Activated CD4-positive, alpha-beta T cell treated with anti-CD3 and anti-CD28 coated beads, Interleukin-2, Interleukin-4, amounts not matched to agents 100 ng/mL and 50 ng/mL, durations not matched to agents 16 hours and 8 hours (primary cell): ENCODE measurements around the gene SUCLA2.
"Not testable (repeated sequence)": the region's sequence is repeated elsewhere in the genome, so short reads cannot be mapped to it uniquely, and the experiment has no call there.

Experiments
- DNase-seq: peaks from one replicate; pipeline ENCODE4 v3.0.0-alpha.2; 2020; ENCODE audit warnings: low spot score

SUCLA2 gene

DNA sequence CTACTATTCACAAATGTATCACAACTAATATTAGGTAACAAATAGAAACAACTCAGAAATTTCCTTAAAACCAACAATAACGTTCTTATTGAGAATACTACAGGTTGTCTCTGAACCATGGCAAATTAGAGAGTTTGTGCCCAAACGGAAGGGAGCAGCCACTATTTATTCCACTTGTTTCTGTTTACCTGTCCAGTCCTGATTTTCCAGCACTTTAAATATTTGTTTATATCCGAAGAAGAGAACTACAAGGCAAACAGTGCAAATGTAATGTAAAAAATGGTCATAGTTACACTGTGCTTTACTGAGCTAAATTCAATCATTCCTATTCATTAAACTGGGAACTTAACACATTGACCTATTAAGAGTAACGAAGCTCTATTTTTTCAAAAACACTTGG lies 9.2 kb downstream of the SUCLA2 start:
- no peak for DNase-seq

DNA sequence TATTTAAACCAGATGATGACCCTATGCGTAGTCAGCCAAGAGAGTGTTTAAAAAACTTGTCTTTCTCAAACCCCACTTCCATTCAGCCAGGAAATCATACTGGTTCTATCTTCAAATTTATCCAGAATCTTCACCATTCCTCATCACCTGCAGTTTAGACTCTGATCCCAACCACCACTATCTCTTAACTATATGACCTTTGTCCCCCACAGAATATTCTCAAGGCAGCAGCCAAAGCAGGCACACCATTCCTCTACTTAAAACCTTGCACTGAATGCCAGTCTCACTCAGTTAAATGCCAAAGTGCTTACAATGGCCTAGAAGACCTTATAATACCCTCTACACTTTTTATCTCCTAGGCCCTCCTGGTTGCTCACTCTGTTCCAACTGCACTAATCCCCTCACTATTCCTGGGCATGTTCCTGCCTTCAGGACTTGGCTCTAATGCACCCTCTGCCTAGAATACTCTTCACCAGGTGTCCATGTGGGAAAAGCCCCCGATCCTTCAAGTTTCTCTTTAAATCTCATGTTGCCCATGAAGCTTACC lies 10.1 kb downstream of the SUCLA2 start:
- DNase-seq = no peak

GRCh38 chr13:47990427-47990826 lies 10.6 kb downstream of the SUCLA2 start:
- no peak for DNase-seq

GRCh38 chr13:47983070-47983469 lies 18.0 kb downstream of the SUCLA2 start:
- no peak for DNase-seq

GRCh38 chr13:47976325-47976724 lies 24.7 kb downstream of the SUCLA2 start:
- DNase-seq = no peak

GRCh38 chr13:47964863-47965262 lies 36.2 kb downstream of the SUCLA2 start:
- DNase-seq = no peak

DNA sequence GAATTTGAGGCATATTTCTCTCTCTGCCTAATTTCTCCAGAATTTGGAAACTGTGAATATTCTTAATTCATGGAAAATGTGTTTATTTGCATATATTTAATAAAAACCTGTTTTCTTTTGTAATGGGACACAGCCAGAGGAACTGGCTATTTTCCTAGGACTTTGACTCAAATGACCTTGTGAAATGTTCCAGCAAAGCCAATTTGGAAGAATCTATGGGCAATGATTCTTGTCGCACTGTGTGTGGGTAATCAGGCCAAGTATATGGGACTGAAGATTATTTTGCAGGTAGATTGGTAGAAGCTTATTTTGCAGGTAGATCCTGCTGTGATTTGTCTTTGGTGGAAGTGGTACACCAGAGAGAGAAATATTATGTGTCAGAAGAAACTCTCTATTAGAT lies 38.8 kb downstream of the SUCLA2 start:
- no peak for DNase-seq

GRCh38 chr13:47959468-47960247 lies 41.4 kb downstream of the SUCLA2 start:
- no peak for DNase-seq

- DNase-seq = no peak
Observed at GRCh38 chr13:47957073-47957472, 44.0 kb downstream of the SUCLA2 start.

GRCh38 chr13:47955836-47956235 lies 45.2 kb downstream of the SUCLA2 start:
- no peak for DNase-seq

GRCh38 chr13:47949799-47950198 lies 51.3 kb downstream of the SUCLA2 start:
- no peak for DNase-seq

- no peak for DNase-seq
Observed at GRCh38 chr13:47945738-47946137, 55.3 kb downstream of the SUCLA2 start.

GRCh38 chr13:47945146-47945545 lies 55.9 kb downstream of the SUCLA2 start:
- DNase-seq = not testable (repeated sequence)

- no peak for DNase-seq
Observed at GRCh38 chr13:47934371-47934770, 66.7 kb downstream of the SUCLA2 start.

- no peak for DNase-seq
Observed at GRCh38 chr13:47932950-47933923, 67.8 kb downstream of the SUCLA2 start.

DNA sequence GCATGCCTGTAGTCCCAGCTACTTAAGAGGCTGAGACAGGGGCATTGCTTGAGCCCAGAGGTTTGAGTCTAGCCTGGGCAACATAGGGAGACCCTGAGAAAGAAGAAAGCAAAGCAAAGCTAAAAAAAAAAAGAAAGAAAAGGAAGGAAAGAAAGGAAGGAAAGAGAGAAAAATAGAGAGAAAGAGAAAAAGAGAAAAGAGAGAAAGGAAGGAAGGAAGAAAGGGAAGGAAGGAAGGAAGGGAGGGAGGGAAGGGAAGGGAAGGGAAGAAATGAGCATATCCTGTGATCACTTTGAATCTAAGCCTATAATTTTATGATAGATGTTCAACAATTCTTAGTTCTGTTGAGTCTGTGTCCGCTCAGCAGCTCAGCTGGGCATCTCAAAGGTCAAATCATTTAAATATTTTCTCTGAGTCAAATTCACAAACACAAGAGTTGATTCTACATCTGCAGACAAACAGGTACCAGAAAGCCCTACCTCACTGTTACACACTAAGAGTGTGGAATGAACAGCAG lies 70.4 kb downstream of the SUCLA2 start:
- DNase-seq = no peak

DNA sequence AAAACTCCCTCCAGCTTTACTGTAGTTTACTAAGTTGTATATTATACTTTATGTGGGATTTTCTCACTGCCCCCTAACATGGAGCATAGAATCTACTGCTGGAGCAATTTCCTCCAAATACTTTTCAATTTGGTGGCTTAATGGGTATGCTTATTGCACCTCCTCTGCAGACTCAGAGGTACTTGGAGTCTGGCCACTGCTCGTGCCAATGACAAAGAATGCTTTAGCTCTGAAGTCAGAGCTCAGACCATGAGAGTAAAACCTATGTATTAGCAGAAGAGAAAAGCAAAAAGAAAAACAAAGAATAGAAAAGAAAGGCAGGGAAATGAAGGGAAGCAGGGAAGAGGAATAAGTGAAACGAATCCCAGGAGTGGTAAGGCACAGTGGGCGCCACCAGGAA lies 71.9 kb downstream of the SUCLA2 start:
- DNase-seq = no peak

- DNase-seq = no peak
Observed at GRCh38 chr13:47917022-47917574, 84.0 kb downstream of the SUCLA2 start.

GRCh38 chr13:47908197-47908902 lies 92.7 kb downstream of the SUCLA2 start:
- DNase-seq = no peak

- no peak for DNase-seq
Observed at GRCh38 chr13:47904891-47905290, 96.2 kb downstream of the SUCLA2 start.

- no peak for DNase-seq
Observed at GRCh38 chr13:47904241-47904640, 96.8 kb downstream of the SUCLA2 start.

DNA sequence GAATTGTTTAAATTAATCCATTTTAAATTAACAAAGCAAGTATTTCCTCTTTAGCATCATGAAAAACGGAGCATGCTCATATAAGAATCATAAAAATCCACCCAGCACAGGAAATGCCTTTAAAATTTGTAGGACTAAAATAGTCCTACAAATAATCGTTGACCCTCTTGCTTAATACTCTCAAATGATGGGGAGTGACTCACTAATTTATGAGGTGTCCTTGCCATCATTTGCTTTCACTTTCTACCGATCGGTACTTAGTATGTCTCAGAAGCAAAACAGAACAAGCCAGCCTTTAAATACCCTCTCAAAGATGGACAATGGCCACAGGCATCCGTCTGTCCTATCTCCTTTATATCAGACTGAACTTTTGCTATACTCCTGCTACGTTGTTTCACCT lies 97.2 kb downstream of the SUCLA2 start:
- no peak for DNase-seq
